ENCODE measurements around the gene KNCN. TPM values are rescaled to one million over a fixed set of nuclear protein-coding genes. Genes with fewer than 3 reads are reported as not detected.

The KNCN gene
- polyA plus RNA-seq, 3 donors, result not detected

DNA sequence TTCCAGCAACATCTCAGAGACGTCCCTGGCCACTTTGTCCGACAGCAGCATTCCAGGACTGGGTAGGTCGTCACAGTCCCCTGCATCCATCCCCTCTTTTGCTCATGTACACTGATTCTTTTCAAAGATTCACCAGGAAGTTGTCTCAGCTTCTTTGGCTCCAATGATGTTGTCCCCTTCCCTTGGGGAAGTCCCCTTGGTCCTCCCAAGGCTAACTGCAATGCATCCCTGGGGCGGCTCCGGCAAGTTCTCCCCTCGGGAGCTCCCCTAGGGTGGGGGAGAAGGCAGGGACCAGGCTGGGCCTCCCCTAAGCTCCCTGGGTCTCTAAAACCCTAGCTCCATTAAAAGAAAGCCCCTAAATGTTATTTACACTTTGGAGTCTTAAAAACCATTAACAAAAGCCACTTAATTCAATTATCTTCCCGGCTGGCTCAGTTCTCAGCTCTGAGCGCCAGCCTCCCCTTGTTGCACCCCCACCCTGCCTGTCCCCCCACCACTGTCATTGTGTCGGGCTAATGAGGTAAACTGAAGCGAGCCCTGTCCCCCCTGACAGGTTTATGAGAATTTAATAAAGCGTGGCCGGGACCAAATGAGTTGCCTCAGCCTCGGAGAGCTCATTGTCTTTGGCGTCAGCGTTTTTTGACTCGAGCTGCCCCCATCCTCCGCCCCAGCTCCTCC is 25.3 kb downstream of the KNCN start:
- TF ChIP-seq, protein P1, sequence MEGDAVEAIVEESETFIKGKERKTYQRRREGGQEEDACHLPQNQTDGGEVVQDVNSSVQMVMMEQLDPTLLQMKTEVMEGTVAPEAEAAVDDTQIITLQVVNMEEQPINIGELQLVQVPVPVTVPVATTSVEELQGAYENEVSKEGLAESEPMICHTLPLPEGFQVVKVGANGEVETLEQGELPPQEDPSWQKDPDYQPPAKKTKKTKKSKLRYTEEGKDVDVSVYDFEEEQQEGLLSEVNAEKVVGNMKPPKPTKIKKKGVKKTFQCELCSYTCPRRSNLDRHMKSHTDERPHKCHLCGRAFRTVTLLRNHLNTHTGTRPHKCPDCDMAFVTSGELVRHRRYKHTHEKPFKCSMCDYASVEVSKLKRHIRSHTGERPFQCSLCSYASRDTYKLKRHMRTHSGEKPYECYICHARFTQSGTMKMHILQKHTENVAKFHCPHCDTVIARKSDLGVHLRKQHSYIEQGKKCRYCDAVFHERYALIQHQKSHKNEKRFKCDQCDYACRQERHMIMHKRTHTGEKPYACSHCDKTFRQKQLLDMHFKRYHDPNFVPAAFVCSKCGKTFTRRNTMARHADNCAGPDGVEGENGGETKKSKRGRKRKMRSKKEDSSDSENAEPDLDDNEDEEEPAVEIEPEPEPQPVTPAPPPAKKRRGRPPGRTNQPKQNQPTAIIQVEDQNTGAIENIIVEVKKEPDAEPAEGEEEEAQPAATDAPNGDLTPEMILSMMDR (IDR thresholded peaks at IDR 0.05), result no peak
- H3K27ac ChIP-seq (ENCODE audit: low read depth in 1 of 2, low read length in 2 of 2), result no peak overlapping the region
- no peaks in the 10 kb centered on the region for H3K79me2 ChIP-seq (ENCODE audit: insufficient read depth, low read length)
- no peaks in the 10 kb centered on the region for H3K36me3 Mint-ChIP-seq
- H3K27me3 Mint-ChIP-seq (ENCODE audit: low read depth in 3 of 3), result peaks cover 37 to 70% (median 38%) of the 10 kb centered on the region in 3 donors
- H3K4me2 ChIP-seq (replicated peaks; ENCODE audit: extremely low read depth, low read length, poor library complexity, severe bottlenecking), result no peak overlapping the region
- DNase-seq, result no peak
- H3K9ac ChIP-seq (ENCODE audit: insufficient read depth, low read length, poor library complexity, severe bottlenecking), result no peak overlapping the region
- peaks cover 10% of the 10 kb centered on the region for H3K4me1 Mint-ChIP-seq
- H4K20me1 ChIP-seq (ENCODE audit: insufficient read depth, low read length), result no peaks in the 10 kb centered on the region
- intact Hi-C loops (cut with micrococcal nuclease), result loop anchor here (2.0 to 10.0 kb wide), 4 partner anchors 79 to 194 kb away; no protein-coding TSS in a partner anchor
- no peaks in the 10 kb centered on the region for H3K9me3 ChIP-seq (replicated peaks in 1 of 2; ENCODE audit: control insufficient read depth in 1 of 2, insufficient read depth in 1 of 2, low read length in 2 of 2)
- no peaks in the 10 kb centered on the region for H3K4me1 ChIP-seq (ENCODE audit: control insufficient read depth in 1 of 2, insufficient read depth in 2 of 2, low read length in 2 of 2)
- no peak overlapping the region for H2AFZ ChIP-seq (ENCODE audit: insufficient read depth, low read depth, low read length, poor library complexity, severe bottlenecking)
- no peak overlapping the region for H3K4me3 ChIP-seq (replicated peaks in 1 of 3; ENCODE audit: low read depth in 2 of 3, low read length in 3 of 3)
- H3K4me3 Mint-ChIP-seq, result peak overlapping the region in 1 of 2 donors; percentile 26
- H3K36me3 ChIP-seq (replicated peaks in 1 of 2; ENCODE audit: control insufficient read depth in 1 of 2, insufficient read depth in 2 of 2, low read length in 2 of 2), result no peaks in the 10 kb centered on the region
- peaks cover 0 to 4% (median 0%) of the 10 kb centered on the region in 7 donors for H3K9me3 Mint-ChIP-seq
- peaks cover 0 to 38% of the 10 kb centered on the region in 2 donors for H3K27me3 ChIP-seq (ENCODE audit: control insufficient read depth in 2 of 2, insufficient read depth in 2 of 2, low read length in 2 of 2)
- WGBS (ENCODE audit: insufficient coverage), result 74% methylated on average over 13 of the region's 17 CpGs
- peak overlapping the region in 1 of 7 donors; percentile 6 for H3K27ac Mint-ChIP-seq

DNA sequence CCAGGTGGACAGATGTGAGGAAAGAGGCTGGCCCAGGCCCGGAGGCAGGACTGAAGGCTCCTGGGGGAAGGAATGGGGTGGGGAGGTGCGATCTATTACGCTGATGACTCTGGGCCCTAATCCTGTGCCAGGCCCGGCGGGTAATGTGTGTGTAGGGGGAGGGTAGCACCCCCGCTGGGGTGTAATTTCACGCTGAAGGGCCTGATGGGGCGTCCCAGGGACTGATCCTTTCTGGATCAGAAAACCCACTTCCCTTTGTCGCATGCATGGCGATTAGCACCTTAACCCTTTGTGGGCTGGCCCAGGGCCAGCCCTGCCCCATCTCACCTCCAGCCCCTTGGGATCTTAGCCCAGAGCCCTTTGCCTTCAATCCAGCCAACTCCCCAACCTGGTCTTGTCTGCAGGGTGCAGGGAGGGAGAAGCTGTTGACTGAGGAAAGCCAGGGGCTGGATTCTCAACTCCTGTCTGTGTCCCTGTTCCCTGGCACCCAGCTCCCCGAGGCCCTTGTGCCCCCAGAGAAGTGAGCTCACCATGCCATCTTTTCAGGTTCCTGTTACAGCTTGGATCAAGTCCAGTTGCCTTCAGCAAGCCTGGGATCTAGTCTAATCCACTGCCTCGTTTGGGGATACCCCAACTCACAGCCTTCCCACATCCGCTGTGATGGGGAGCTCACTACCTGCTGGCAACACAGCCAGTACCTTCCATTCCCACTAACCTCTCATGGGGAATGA is 26.0 kb downstream of the KNCN start:
- Mint-ChIP-seq H3K27me3 (ENCODE audit: low read depth in 3 of 3) (peaks cover 34 to 62% (median 38%) of the 10 kb centered on the region in 3 donors), H3K4me1 (peaks cover 10% of the 10 kb centered on the region)
- intact Hi-C loops (cut with micrococcal nuclease), result loop anchor here (5.0 to 10.0 kb wide), 3 partner anchors 118 to 193 kb away; no protein-coding TSS in a partner anchor

More for the DNA sequence above, 26.0 kb downstream of the KNCN start:
- Mint-ChIP-seq H3K9me3 (peaks cover 0 to 4% (median 0%) of the 10 kb centered on the region in 7 donors), H3K4me3 (peak overlapping the region in 1 of 2 donors; percentile 17), H3K27ac (no peak overlapping the region), H3K36me3 (no peaks in the 10 kb centered on the region)
- no peak overlapping the region for H3K27ac ChIP-seq (ENCODE audit: low read depth in 1 of 2, low read length in 2 of 2)
- H3K4me2 ChIP-seq (replicated peaks; ENCODE audit: extremely low read depth, low read length, poor library complexity, severe bottlenecking), result no peak overlapping the region
- no peaks in the 10 kb centered on the region for H3K4me1 ChIP-seq (ENCODE audit: control insufficient read depth in 1 of 2, insufficient read depth in 2 of 2, low read length in 2 of 2)
- H3K79me2 ChIP-seq (ENCODE audit: insufficient read depth, low read length), result no peaks in the 10 kb centered on the region
- TF ChIP-seq, protein P1 (IDR thresholded peaks at IDR 0.05), result no peak
- no peaks in the 10 kb centered on the region for H3K9me3 ChIP-seq (replicated peaks in 1 of 2; ENCODE audit: control insufficient read depth in 1 of 2, insufficient read depth in 1 of 2, low read length in 2 of 2)
- no peak overlapping the region for H3K4me3 ChIP-seq (replicated peaks in 1 of 3; ENCODE audit: low read depth in 2 of 3, low read length in 3 of 3)
- no peaks in the 10 kb centered on the region for H3K36me3 ChIP-seq (replicated peaks in 1 of 2; ENCODE audit: control insufficient read depth in 1 of 2, insufficient read depth in 2 of 2, low read length in 2 of 2)
- peaks cover 0 to 35% of the 10 kb centered on the region in 2 donors for H3K27me3 ChIP-seq (ENCODE audit: control insufficient read depth in 2 of 2, insufficient read depth in 2 of 2, low read length in 2 of 2)
- no peaks in the 10 kb centered on the region for H4K20me1 ChIP-seq (ENCODE audit: insufficient read depth, low read length)
- H2AFZ ChIP-seq (ENCODE audit: insufficient read depth, low read depth, low read length, poor library complexity, severe bottlenecking), result no peak overlapping the region
- no peak for DNase-seq
- H3K9ac ChIP-seq (ENCODE audit: insufficient read depth, low read length, poor library complexity, severe bottlenecking), result no peak overlapping the region
- 73% methylated on average over 10 of the region's 13 CpGs for WGBS (ENCODE audit: insufficient coverage)
